Liver (tissue), 3 donors: ENCODE results near the gene MRPL54.

ENCODE experiments used
- EGR1 ChIP-seq, 2 donors: IDR thresholded peaks; 2 replicates each; pipeline ENCODE4 v1.6.1; 2016 to 2018; ENCODE audit warnings: antibody characterized with exemption in 2 of 2, low read depth in 2 of 2
- FOXA1 ChIP-seq: IDR thresholded peaks from 2 replicates; pipeline ENCODE4 v1.6.1; 2016; ENCODE audit warnings: antibody characterized with exemption
- GABPA ChIP-seq, 2 donors: IDR thresholded peaks in 1 of 2; conservative IDR thresholded peaks in 1 of 2; 2 replicates each; pipeline ENCODE4 v1.6.1; 2016; ENCODE audit warnings: antibody characterized with exemption in 2 of 2, mild to moderate bottlenecking in 1 of 2, moderate library complexity in 1 of 2
- HNF4A ChIP-seq, 2 donors: conservative IDR thresholded peaks; 2 replicates each; pipeline ENCODE4 v1.6.1; 2016; ENCODE audit warnings: antibody characterized with exemption in 2 of 2, mild to moderate bottlenecking in 2 of 2
- JUND ChIP-seq, 2 donors: IDR thresholded peaks; 2 replicates each; pipeline ENCODE4 v1.6.1; 2016; ENCODE audit warnings: antibody characterized with exemption in 2 of 2
- NR2F2 ChIP-seq: IDR thresholded peaks from 2 replicates; pipeline ENCODE4 v1.6.1; 2016; ENCODE audit warnings: antibody characterized with exemption
- RAD21 ChIP-seq, 2 donors: IDR thresholded peaks; 2 replicates each; pipeline ENCODE4 v1.6.1; 2016; ENCODE audit warnings: antibody characterized with exemption in 2 of 2, mild to moderate bottlenecking in 2 of 2
- RXRA ChIP-seq, 2 donors: IDR thresholded peaks; 2 replicates each; pipeline ENCODE4 v1.6.1; 2017 to 2018; ENCODE audit warnings: antibody characterized with exemption in 2 of 2, mild to moderate bottlenecking in 1 of 2
- TAF1 ChIP-seq: conservative IDR thresholded peaks from 2 replicates; pipeline ENCODE4 v1.6.1; 2016; ENCODE audit warnings: antibody characterized with exemption, mild to moderate bottlenecking
- YY1 ChIP-seq: IDR thresholded peaks from 2 replicates; pipeline ENCODE4 v1.6.1; 2016; ENCODE audit warnings: antibody characterized with exemption, mild to moderate bottlenecking
- TF ChIP-seq, protein P1 (sequence below): fragments of 150-350 bp; IDR thresholded peaks from 2 replicates; pipeline ENCODE4 v1.5.1; 2017; ENCODE audit warnings: improper control_type of control experiment, low read depth, low read length; ENCODE audit not compliant: missing input control
- TF ChIP-seq, protein P2 (sequence below): IDR thresholded peaks from 2 replicates; pipeline ENCODE4 v1.6.1; 2016; ENCODE audit warnings: antibody characterized with exemption
- donor health status: healthy.
- donor health status: healthy.

DNA sequence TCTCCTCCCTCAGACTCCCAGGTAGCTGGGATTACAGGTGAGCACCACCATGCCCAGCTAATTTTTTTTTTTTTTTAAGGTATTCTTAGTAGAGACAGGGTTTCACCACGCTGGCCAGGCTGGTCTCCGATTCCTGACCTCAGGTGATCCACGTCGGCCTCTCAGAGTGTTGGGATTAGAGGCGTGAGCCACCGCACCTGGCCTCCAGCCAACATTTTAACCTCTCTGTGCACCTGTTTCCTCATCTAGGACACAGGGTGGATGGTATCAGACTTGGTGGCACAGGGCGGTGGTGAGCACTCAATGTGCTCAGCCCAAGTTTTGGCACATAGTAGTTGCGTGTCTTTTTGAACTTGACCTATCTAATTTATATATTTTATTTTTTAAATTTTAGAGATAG is 13.5 kb upstream of the MRPL54 start:
- TF ChIP-seq TAF1: no peak
- TF ChIP-seq, protein P1, sequence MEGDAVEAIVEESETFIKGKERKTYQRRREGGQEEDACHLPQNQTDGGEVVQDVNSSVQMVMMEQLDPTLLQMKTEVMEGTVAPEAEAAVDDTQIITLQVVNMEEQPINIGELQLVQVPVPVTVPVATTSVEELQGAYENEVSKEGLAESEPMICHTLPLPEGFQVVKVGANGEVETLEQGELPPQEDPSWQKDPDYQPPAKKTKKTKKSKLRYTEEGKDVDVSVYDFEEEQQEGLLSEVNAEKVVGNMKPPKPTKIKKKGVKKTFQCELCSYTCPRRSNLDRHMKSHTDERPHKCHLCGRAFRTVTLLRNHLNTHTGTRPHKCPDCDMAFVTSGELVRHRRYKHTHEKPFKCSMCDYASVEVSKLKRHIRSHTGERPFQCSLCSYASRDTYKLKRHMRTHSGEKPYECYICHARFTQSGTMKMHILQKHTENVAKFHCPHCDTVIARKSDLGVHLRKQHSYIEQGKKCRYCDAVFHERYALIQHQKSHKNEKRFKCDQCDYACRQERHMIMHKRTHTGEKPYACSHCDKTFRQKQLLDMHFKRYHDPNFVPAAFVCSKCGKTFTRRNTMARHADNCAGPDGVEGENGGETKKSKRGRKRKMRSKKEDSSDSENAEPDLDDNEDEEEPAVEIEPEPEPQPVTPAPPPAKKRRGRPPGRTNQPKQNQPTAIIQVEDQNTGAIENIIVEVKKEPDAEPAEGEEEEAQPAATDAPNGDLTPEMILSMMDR: no peak
- TF ChIP-seq RAD21 (IDR thresholded peaks at IDR 0.05): no peak
- peak; percentile 6 to 26 for TF ChIP-seq RXRA (IDR thresholded peaks at IDR 0.05)
- TF ChIP-seq, protein P2, sequence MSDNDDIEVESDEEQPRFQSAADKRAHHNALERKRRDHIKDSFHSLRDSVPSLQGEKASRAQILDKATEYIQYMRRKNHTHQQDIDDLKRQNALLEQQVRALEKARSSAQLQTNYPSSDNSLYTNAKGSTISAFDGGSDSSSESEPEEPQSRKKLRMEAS: no peak
- no peak for TF ChIP-seq NR2F2
- TF ChIP-seq GABPA (IDR thresholded peaks at IDR 0.05 in 1 of 2, conservative IDR thresholded peaks at IDR 0.05 in 1 of 2): no peak
- TF ChIP-seq EGR1 (IDR thresholded peaks at IDR 0.05; ENCODE audit: low read depth in 2 of 2): no peak
- no peak for TF ChIP-seq FOXA1
- no peak for TF ChIP-seq YY1
- TF ChIP-seq JUND (IDR thresholded peaks at IDR 0.05): no peak
- TF ChIP-seq HNF4A (conservative IDR thresholded peaks at IDR 0.05): no peak
